ENCODE results near the gene BCL2L15.

DNA sequence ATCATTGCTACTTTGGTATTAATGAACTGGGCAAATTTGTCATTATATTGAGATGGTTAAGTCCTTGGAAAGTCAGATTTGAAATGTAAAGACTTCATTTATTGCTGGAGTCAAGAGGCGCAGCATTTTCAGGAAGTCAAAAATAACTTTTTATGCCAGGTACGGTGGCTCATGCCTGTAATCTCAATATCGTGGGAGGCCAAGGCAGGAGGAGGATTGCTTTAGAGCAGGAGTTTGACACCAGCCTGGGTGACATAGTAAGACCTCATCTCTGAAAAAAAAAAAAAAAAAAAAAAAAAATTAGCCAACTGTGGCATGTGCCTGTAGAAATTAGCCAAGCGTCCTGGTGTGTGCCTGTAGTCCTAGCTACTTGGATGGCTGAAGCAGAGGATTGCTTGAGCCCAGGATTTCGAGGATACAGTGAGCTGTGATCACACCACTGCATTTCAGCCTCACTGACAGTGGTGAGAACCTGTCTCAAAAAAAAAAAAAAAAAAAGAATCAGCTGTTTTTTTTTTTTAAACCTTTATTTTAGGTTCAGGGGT lies 47.2 kb upstream of the BCL2L15 start:
- TF ChIP-seq ZNF426 (tag by site-specific recombination; IDR thresholded peaks at IDR 0.05) (no peak), MEIS1 (CRISPR knock-in tag; IDR thresholded peaks at IDR 0.05; ENCODE audit: borderline replicate concordance) (no peak), ZNF76 (tag by site-specific recombination; IDR thresholded peaks at IDR 0.05; ENCODE audit: borderline replicate concordance, low read depth) (no peak), KLF16 (tag by site-specific recombination; IDR thresholded peaks at IDR 0.05) (no peak), ZBTB1 (tag by site-specific recombination; IDR thresholded peaks at IDR 0.05) (no peak)
- TF ChIP-seq, protein P1, sequence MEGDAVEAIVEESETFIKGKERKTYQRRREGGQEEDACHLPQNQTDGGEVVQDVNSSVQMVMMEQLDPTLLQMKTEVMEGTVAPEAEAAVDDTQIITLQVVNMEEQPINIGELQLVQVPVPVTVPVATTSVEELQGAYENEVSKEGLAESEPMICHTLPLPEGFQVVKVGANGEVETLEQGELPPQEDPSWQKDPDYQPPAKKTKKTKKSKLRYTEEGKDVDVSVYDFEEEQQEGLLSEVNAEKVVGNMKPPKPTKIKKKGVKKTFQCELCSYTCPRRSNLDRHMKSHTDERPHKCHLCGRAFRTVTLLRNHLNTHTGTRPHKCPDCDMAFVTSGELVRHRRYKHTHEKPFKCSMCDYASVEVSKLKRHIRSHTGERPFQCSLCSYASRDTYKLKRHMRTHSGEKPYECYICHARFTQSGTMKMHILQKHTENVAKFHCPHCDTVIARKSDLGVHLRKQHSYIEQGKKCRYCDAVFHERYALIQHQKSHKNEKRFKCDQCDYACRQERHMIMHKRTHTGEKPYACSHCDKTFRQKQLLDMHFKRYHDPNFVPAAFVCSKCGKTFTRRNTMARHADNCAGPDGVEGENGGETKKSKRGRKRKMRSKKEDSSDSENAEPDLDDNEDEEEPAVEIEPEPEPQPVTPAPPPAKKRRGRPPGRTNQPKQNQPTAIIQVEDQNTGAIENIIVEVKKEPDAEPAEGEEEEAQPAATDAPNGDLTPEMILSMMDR (tag by site-specific recombination; IDR thresholded peaks at IDR 0.05), result no peak
- TF ChIP-seq, protein P2, sequence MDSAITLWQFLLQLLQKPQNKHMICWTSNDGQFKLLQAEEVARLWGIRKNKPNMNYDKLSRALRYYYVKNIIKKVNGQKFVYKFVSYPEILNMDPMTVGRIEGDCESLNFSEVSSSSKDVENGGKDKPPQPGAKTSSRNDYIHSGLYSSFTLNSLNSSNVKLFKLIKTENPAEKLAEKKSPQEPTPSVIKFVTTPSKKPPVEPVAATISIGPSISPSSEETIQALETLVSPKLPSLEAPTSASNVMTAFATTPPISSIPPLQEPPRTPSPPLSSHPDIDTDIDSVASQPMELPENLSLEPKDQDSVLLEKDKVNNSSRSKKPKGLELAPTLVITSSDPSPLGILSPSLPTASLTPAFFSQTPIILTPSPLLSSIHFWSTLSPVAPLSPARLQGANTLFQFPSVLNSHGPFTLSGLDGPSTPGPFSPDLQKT (IDR thresholded peaks at IDR 0.05; ENCODE audit: borderline replicate concordance, low read depth, low read length), result no peak
